ENCODE results near the gene DHX40.
"Not testable (repeated sequence)": the region's sequence is repeated elsewhere in the genome, so short reads cannot be mapped to it uniquely, and the experiment has no call there.

Gene DHX40

DNA sequence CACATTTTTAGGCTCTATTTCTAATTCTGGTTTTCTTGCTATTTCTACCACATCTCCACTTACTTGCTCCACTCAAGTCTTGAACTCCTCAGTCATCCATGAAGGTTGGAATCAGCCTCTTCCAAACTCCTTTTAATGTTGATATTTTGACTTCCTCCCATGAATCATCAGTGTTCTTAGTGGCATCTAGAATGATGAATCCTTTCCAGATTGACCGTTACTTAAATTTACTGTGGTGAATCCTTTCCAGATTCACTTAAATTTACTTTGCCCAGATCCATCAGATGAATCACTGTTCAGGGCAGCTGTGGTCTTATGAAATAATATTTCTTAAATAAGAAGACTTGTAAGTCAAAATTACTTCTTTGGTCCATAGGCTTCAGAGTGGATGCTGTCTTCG is 86.7 kb downstream of the DHX40 start:
- TF ChIP-seq ZNF274 (IDR thresholded peaks at IDR 0.05; ENCODE audit: low read depth, low read length), result no peak

DNA sequence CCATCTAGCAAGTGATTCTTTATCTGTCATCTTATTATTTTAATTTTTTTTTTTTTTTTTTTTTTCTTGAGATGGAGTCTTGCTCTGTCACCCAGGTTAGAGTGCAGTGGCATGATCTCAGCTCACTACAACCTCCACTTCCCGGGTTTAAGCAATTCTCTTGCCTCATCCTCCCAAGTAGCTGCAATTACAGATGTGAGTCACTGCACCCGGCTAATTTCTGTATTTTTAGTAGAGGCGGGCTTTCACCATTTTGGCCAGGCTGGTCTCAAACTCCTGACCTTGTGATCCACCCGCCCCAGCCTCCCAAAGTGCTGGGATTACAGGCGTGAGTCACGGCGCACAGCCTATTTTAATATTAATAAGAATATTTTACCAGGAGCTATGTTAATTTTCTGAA is 91.2 kb downstream of the DHX40 start:
- H3K4me3 ChIP-seq (ENCODE audit: low read length), result not testable (repeated sequence)

More for the DNA sequence above, 86.7 kb downstream of the DHX40 start:
- H3K4me3 ChIP-seq (ENCODE audit: low read length), result no peak overlapping the region

Measured in GM08714 (cell line).